NCI-H2196 (cell line): Measurements from ENCODE around the gene KRTAP7-1.

Source experiments
- DNase-seq: peaks from one replicate; lab custom pipeline; 2025; ENCODE audit not compliant: unreplicated experiment; lab: John Stamatoyannopoulos, UW

Gene KRTAP7-1

DNA sequence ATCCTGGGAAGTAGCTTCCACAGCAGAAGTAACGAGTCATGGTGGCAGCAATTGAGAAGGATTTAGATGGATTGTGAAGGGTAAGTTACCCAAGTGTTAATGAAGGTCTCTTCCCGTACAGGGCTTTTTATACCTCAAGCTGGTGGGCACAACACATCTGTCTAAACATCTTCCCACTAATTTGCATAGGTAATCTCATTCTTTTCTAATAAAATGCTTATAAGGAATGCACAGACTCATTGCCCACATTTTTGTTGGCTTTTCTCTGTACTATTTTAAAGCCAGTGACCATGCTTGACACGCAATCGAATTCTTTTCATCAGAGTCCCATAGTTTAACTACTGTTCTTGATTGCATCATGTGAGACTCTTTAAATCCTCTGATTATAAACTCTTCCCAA is at the start of gene KRTAP7-1:
TSS of gene KRTAP7-1 (minus strand) at position 101 of the 400 bp plus-strand sequence. CDS start at position 40, 61 bp downstream.
- DNase-seq, result no peak

DNA sequence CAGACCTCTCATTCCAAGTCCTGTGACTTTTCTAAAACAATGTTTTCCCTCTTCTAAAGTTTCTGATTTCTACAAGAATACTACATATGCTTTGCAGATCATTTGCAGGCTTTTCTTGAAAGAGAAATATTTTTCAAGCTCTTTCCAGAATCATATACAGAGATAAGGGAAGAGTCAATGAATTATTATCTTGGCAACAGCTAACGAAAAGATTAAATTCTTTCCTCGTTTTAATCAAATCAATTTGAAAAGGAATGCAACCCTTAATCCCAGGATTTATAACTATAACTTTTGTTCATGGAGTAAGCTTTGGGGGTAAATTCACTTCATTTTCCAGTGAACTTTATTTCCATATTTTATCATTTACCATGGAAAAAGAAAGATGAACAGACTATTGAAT is 45.0 kb upstream of the KRTAP7-1 start:
- DNase-seq, result no peak

DNA sequence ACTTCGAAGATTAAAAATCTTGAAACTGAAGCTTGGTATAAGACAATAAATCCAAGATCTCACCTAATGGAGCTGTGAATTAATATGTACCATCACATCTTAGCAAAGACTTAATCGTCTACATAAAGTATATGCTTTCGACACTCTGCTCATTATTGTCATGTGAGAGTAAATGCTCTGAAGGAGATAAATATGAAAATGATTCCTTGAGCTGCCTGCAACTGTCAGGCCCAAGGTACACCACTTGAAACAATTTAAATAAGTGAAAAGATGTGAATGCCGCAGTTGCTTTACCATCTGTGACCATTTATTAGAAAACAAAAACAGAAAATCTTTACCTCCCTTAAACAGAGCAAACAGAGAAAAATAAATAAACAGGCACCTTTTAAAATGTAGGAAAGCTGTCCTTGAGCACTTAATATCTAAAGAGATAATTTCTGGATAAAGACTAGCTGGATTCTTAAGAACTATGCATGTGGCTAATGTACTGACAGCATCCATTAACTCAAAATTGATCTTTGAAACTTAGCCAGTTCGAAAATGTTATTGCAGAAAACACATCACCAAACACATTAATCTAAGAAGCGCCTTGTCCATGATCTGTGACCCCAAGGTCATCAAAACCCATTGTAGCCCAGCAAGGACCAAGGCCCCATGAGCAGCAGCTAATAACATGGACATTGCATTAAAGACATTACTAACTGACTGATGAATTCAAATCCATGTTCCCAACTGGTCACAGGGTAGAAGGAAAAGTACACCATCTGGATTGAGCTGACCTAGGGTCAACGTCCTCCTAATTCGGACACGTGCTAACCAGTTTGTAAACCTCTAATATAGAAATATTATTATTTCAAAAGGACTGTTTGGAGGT is 18.3 kb upstream of the KRTAP7-1 start:
- DNase-seq, result no peak

DNA sequence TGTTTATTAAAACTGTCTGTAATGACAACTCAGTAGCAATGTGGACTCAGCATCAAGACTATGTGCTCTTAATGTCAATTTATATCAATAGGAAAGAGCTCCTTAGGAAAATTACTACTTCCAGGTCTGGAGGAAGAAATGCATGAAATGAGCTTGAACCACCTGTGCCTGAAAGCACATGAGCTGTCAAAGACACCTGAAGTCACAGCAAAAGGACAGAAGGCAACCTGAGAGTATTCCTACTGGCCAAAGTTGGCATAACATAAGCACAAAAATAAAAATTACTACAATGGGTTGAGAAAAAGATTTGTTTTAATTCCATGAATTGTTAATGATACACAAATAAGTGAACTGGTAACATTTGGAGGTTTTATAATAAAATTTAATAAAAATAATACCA is 13.4 kb upstream of the KRTAP7-1 start:
- no peak for DNase-seq

- DNase-seq, result no peak
Measured at GRCh38 chr21:30839304-30839703, 9.7 kb upstream of the KRTAP7-1 start.

- DNase-seq, result no peak
Measured at GRCh38 chr21:30838536-30838935, 9.0 kb upstream of the KRTAP7-1 start.

DNA sequence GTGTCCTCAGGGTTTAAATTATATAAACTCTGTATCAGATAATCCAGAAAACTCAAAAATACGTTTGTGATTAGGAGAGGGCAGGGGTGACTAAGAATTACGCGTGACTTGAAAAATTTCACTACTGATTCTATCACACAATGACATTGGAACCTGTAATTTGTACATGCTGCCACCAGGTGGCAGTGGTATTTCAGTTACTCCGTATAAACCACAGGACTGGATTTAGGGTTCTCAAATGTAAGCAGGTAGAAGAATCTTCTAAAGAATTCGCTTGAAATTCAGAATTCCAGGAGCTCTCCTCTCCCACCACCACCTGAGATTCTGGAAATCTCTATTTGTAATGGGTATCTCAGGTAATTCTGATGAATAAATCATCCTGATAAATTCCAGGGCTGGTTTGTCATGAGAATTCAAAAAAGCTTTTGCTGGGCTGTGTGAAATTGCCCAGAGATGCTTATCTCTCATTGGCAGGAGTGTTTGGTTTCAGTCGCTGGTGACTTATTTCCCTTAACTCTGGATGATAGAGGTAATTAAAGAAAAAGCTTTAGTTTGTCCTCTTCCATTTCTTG is 1.7 kb upstream of the KRTAP7-1 start:
- no peak for DNase-seq

DNA sequence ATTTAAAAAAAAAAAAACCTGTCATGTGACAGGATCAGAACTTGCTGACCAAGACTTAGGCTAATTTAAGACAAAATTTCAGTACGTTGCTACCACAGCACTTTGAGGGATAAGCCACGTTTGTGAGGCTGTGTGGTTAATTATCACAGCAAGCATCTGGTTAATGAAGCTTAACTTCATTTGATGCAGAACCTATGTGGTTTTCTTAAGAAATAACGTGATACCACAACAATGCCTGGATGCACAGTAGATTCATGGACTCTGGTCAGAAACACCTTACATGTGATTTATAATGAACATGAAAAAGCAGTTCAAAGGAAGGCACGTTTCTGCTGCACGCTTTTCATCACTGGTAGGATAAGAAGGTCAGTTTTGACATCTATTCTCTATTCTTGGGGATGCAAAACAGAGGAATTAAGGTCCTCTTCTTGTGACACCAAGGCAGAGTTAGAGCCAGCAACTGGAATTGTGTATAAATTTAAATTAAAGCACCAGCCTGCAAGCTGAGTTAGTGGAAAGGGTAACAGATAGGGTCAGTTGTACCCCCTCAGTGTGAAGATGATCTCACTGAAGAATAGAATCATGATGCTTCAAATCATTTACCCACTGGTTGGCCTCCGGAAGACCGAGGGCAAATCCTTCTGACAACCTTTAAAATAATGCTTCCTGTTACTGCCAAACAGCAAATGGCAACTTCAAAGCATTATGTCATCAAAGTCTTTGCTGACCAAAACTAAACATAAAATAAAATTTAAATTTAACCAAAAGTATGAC is 10.5 kb downstream of the KRTAP7-1 start:
- DNase-seq, result no peak

DNA sequence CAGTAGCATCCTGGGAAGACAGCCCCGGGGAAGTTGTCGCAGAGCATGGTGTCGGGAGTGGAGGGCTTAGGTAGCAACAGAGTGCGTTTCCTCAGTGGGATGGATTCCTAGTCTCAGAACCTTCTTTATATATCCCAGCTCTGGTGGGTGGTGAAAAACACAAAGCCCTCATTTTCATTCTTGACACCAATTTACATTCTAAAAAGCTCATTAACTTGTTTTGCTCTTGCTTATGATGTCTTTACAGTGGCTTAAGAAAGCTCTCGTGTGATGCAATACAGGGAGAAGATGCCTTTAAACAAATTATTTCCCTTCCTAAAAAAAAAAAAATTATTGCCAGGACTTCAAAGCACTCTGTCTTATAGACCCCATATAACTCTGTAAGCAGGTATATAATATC is 16.4 kb downstream of the KRTAP7-1 start, which contains the start of gene KRTAP8-1:
TSS of gene KRTAP8-1 (minus strand) at position 101 of the 400 bp plus-strand sequence. CDS start at position 47, 54 bp downstream.
- no peak for DNase-seq

GRCh38 chr21:30800605-30801004 is 29.0 kb downstream of the KRTAP7-1 start:
- no peak for DNase-seq

- no peak for DNase-seq
Measured at GRCh38 chr21:30793581-30794314, 35.8 kb downstream of the KRTAP7-1 start.

DNA sequence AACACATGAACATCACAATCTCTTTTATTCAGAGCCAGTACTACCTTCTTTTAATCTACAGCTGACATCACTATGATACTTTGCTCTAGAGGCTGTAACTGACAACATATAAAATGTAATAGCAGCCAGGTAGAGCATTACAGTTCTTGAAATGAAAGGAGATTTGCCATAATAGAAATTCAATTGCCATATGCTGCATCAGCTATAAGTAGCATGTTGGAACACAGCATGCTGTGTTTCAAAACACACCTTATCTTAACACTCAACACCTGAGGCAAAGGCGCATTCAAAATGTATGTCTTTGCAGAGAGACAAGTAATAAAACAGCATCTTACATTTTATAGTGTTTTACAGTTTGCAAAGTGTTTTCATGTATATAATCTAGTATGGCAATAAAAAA is 50.3 kb downstream of the KRTAP7-1 start:
- no peak for DNase-seq
